Astrocyte (in vitro differentiated cells and primary cell): ENCODE results near the gene ZFAND4. TPM values are rescaled to one million over a fixed set of nuclear protein-coding genes. Genes with fewer than 3 reads are reported as not detected.

Experiments
- DNase-seq: peaks from one replicate; pipeline ENCODE4 v3.0.0-alpha.2; 2010; ENCODE audit warnings: low read depth
- FAIRE-seq: peaks from 2 replicates; lab custom pipeline; 2011; peaks lifted over from hg19 to GRCh38; lab: Jason Lieb, UNC
- H2AFZ ChIP-seq: 2 replicates; pipeline ENCODE4 v1.6.0; 2012; ENCODE audit warnings: low read depth, low read length, inconsistent platforms
- H3K27ac ChIP-seq: 2 replicates; pipeline ENCODE4 v1.5.1; 2011; ENCODE audit warnings: low read depth, low read length, inconsistent platforms
- H3K27me3 ChIP-seq: 2 replicates; pipeline ENCODE4 v1.6.0; 2011; ENCODE audit warnings: low read length, inconsistent platforms; ENCODE audit not compliant: insufficient read depth
- H3K36me3 ChIP-seq: 2 replicates; pipeline ENCODE4 v1.5.1; 2011; ENCODE audit warnings: low read length, inconsistent platforms; ENCODE audit not compliant: insufficient read depth
- H3K4me1 ChIP-seq: 2 replicates; pipeline ENCODE4 v1.5.1; 2011; ENCODE audit warnings: low read length, inconsistent platforms; ENCODE audit not compliant: insufficient read depth
- H3K4me2 ChIP-seq: 2 replicates; pipeline ENCODE4 v1.6.0; 2012; ENCODE audit warnings: low read length, inconsistent platforms
- H3K4me3 ChIP-seq: 2 replicates; pipeline ENCODE4 v1.5.1; 2011; ENCODE audit warnings: low read depth, mild to moderate bottlenecking, low read length, inconsistent platforms; ENCODE audit not compliant: insufficient read depth
- H3K79me2 ChIP-seq: 2 replicates; pipeline ENCODE4 v1.6.0; 2012; ENCODE audit warnings: mild to moderate bottlenecking, low read length, inconsistent platforms; ENCODE audit not compliant: insufficient read depth
- H3K9ac ChIP-seq: 2 replicates; pipeline ENCODE4 v1.6.0; 2012; ENCODE audit warnings: mild to moderate bottlenecking, low read length, inconsistent platforms
- H3K9me3 ChIP-seq: 2 replicates; pipeline ENCODE4 v1.5.1; 2012; ENCODE audit warnings: low read depth, mild to moderate bottlenecking, low read length, inconsistent platforms; ENCODE audit not compliant: insufficient read depth
- H4K20me1 ChIP-seq: 2 replicates; pipeline ENCODE4 v1.6.0; 2012; ENCODE audit warnings: low read length, inconsistent platforms; ENCODE audit not compliant: insufficient read depth
- H3K27ac Mint-ChIP-seq: one replicate; pipeline ENCODE4 v1.8.0; 2021; ENCODE audit warnings: mild to moderate bottlenecking, mixed read lengths; ENCODE audit not compliant: unreplicated experiment
- H3K27me3 Mint-ChIP-seq: one replicate; pipeline ENCODE4 v1.8.0; 2021; ENCODE audit warnings: low read depth, mixed read lengths; ENCODE audit not compliant: unreplicated experiment
- H3K36me3 Mint-ChIP-seq: one replicate; pipeline ENCODE4 v1.8.0; 2021; ENCODE audit warnings: low read depth, mixed read lengths; ENCODE audit not compliant: unreplicated experiment
- H3K4me1 Mint-ChIP-seq: one replicate; pipeline ENCODE4 v1.8.0; 2021; ENCODE audit warnings: low read depth, mixed read lengths; ENCODE audit not compliant: unreplicated experiment
- H3K4me3 Mint-ChIP-seq: one replicate; pipeline ENCODE4 v1.8.0; 2021; ENCODE audit warnings: mild to moderate bottlenecking, moderate library complexity, mixed read lengths; ENCODE audit not compliant: unreplicated experiment
- H3K9me3 Mint-ChIP-seq: one replicate; pipeline ENCODE4 v1.8.0; 2021; ENCODE audit warnings: mild to moderate bottlenecking, mixed read lengths; ENCODE audit not compliant: unreplicated experiment
- EZH2 ChIP-seq: IDR thresholded peaks from 2 replicates; pipeline ENCODE4 v1.6.1; 2012; ENCODE audit warnings: mild to moderate bottlenecking, low read length, inconsistent platforms; ENCODE audit not compliant: insufficient read depth
- total RNA-seq: library from RNA; stranded (reverse); gene quantifications from 2 replicates; pipeline ENCODE4 v1.2.1, GENCODE V29; 2021
- TF ChIP-seq, protein P1 (sequence below): IDR thresholded peaks from 2 replicates; pipeline ENCODE4 v1.5.1; 2011; ENCODE audit warnings: low read depth, mild to moderate bottlenecking, inconsistent platforms, low read length, moderate library complexity; ENCODE audit not compliant: insufficient read depth

The ZFAND4 gene
- total RNA-seq, 1 donor from 2014 or later, result 4.6 TPM

DNA sequence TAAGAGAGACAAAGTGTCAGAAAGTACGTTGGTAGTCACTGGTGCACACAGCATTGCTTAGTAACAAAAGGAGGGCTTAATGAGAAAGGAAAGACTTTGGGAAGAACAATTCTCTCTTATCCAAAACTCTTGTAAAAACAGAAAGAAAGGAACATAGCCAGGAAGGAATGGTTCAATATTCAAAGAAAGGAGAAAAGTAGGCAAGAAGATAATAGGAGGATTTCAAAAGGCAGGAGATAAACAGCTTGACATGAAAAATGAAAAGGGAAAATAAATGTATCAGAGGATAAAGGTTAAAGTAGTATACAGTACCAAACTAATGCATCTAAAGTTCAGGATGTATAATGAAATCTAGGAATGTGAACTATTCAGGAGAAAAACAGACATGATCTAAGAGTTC, 20.1 kb downstream of the ZFAND4 start:
- Histone ChIP-seq H3K4me1 (no peaks in the 10 kb centered on the region), H3K27me3 (no peaks in the 10 kb centered on the region), H3K9ac (no peak overlapping the region), H3K4me2 (no peak overlapping the region), H3K9me3 (no peaks in the 10 kb centered on the region), H3K4me3 (no peak overlapping the region), H2AFZ (no peak overlapping the region), H3K79me2 (peaks cover 3% of the 10 kb centered on the region), H3K36me3 (peaks cover 2% of the 10 kb centered on the region), H4K20me1 (no peaks in the 10 kb centered on the region), H3K27ac (no peak overlapping the region)
- Mint-ChIP-seq H3K4me1 (peaks cover 5% of the 10 kb centered on the region), H3K4me3 (no peak overlapping the region), H3K36me3 (peaks cover 2% of the 10 kb centered on the region), H3K27me3 (no peaks in the 10 kb centered on the region), H3K27ac (no peak overlapping the region), H3K9me3 (no peaks in the 10 kb centered on the region)
- TF ChIP-seq, protein P1, sequence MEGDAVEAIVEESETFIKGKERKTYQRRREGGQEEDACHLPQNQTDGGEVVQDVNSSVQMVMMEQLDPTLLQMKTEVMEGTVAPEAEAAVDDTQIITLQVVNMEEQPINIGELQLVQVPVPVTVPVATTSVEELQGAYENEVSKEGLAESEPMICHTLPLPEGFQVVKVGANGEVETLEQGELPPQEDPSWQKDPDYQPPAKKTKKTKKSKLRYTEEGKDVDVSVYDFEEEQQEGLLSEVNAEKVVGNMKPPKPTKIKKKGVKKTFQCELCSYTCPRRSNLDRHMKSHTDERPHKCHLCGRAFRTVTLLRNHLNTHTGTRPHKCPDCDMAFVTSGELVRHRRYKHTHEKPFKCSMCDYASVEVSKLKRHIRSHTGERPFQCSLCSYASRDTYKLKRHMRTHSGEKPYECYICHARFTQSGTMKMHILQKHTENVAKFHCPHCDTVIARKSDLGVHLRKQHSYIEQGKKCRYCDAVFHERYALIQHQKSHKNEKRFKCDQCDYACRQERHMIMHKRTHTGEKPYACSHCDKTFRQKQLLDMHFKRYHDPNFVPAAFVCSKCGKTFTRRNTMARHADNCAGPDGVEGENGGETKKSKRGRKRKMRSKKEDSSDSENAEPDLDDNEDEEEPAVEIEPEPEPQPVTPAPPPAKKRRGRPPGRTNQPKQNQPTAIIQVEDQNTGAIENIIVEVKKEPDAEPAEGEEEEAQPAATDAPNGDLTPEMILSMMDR, result no peak
- no peak for TF ChIP-seq EZH2
- no peak for DNase-seq
- no peak for FAIRE-seq

DNA sequence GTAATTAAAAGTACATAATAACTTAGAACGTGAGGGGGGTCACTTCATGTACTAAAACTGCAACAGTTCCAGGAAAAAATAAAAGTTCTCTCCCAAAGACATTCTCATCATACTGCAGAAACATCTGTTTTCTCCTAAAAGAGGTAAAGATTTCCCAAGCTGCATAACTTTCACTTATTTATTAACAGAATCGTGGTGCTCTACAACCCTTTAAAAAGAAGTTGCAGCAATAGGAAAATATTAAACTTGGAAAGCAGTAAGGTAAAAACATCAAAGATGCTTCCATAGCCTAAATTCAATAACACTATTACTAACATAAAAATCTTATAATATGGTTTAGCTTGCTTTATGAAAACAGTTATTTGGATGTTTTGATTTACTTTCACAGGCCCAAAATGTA, 23.3 kb downstream of the ZFAND4 start:
- Mint-ChIP-seq H3K4me1 (peaks cover 5% of the 10 kb centered on the region), H3K4me3 (no peak overlapping the region), H3K27me3 (no peaks in the 10 kb centered on the region), H3K27ac (no peak overlapping the region), H3K9me3 (no peaks in the 10 kb centered on the region), H3K36me3 (peaks cover 3% of the 10 kb centered on the region)
- Histone ChIP-seq H3K27me3 (no peaks in the 10 kb centered on the region), H3K4me3 (no peak overlapping the region), H3K27ac (no peak overlapping the region), H3K9me3 (no peaks in the 10 kb centered on the region), H3K4me2 (no peak overlapping the region), H3K36me3 (no peaks in the 10 kb centered on the region), H2AFZ (no peak overlapping the region), H3K9ac (no peak overlapping the region), H3K79me2 (peaks cover 3% of the 10 kb centered on the region), H4K20me1 (no peaks in the 10 kb centered on the region), H3K4me1 (no peaks in the 10 kb centered on the region)
- DNase-seq (no peak), FAIRE-seq (no peak)
- no peak for TF ChIP-seq EZH2
- TF ChIP-seq, protein P1, result no peak

DNA sequence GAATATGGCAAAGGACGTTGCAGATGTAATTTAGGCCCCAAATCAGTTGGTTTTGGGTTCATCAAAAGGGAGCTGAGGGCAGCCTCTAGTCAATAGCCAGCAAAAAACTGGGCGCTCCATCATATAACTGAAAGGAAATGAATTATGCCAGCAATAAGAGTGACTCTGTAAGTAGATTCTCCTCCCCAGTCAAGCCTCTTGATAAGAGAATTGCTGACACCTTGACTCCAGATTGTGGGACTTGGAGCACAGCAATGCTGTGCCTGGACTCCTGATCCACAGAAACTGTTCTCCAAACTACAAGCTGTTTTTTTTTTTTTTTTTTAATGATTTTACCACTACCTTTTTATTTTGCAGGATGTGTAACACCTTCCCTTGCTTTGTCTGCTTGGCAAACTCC, 25.5 kb downstream of the ZFAND4 start:
- no peaks in the 10 kb centered on the region for H4K20me1 ChIP-seq
- H3K4me3 Mint-ChIP-seq, result no peak overlapping the region
- H3K27ac ChIP-seq, result no peak overlapping the region
- H3K9me3 Mint-ChIP-seq, result no peaks in the 10 kb centered on the region
- no peaks in the 10 kb centered on the region for H3K4me1 ChIP-seq
- H3K4me3 ChIP-seq, result no peak overlapping the region
- H2AFZ ChIP-seq, result no peak overlapping the region
- no peak overlapping the region for H3K27ac Mint-ChIP-seq
- H3K4me1 Mint-ChIP-seq, result no peaks in the 10 kb centered on the region
- TF ChIP-seq EZH2, result no peak
- TF ChIP-seq, protein P1, result no peak
- H3K79me2 ChIP-seq, result no peaks in the 10 kb centered on the region
- H3K36me3 ChIP-seq, result no peaks in the 10 kb centered on the region
- H3K27me3 Mint-ChIP-seq, result no peaks in the 10 kb centered on the region
- no peak overlapping the region for H3K9ac ChIP-seq
- no peaks in the 10 kb centered on the region for H3K27me3 ChIP-seq
- FAIRE-seq (no peak), DNase-seq (no peak)
- peaks cover 4% of the 10 kb centered on the region for H3K36me3 Mint-ChIP-seq
- no peak overlapping the region for H3K4me2 ChIP-seq
- no peaks in the 10 kb centered on the region for H3K9me3 ChIP-seq
